ENCODE measurements around the gene ARHGAP26.
"Not testable (repeated sequence)": the region's sequence is repeated elsewhere in the genome, so short reads cannot be mapped to it uniquely, and the experiment has no call there.

Gene ARHGAP26

DNA sequence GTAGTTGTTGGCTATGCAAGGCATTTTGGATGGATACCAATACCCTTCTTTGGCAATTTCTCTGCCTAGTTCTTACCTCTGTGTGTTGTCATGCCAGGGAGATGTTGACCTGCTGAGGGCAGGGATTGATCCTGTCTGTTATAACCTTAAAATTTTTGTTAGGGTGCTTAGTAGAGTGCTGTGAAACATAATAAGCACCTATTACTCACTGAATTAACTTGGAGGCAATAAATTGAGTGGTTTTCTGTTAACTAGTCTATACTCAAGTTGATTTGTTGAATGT, 177.2 kb downstream of the ARHGAP26 start:
- H3K4me3 ChIP-seq (ENCODE audit: low read depth in 1 of 2, low read length in 2 of 2), result no peak overlapping the region
- H3K27ac ChIP-seq (ENCODE audit: low read depth, low read length), result no peak overlapping the region
- no peaks in the 10 kb centered on the region for H3K9me3 ChIP-seq (ENCODE audit: control insufficient read depth in 1 of 2, low read length in 2 of 2)
- H3K4me1 ChIP-seq (ENCODE audit: control insufficient read depth in 1 of 2, insufficient read depth in 2 of 2, low read length in 2 of 2), result no peaks in the 10 kb centered on the region
- H3K27me3 ChIP-seq (ENCODE audit: control insufficient read depth in 1 of 2, insufficient read depth in 2 of 2, low read length in 2 of 2), result no peaks in the 10 kb centered on the region
- H3K9ac ChIP-seq (ENCODE audit: low read depth in 1 of 2, low read length in 2 of 2), result no peak overlapping the region
- H3K36me3 ChIP-seq (ENCODE audit: control insufficient read depth in 1 of 2, insufficient read depth in 2 of 2, low read length in 2 of 2), result no peaks in the 10 kb centered on the region

DNA sequence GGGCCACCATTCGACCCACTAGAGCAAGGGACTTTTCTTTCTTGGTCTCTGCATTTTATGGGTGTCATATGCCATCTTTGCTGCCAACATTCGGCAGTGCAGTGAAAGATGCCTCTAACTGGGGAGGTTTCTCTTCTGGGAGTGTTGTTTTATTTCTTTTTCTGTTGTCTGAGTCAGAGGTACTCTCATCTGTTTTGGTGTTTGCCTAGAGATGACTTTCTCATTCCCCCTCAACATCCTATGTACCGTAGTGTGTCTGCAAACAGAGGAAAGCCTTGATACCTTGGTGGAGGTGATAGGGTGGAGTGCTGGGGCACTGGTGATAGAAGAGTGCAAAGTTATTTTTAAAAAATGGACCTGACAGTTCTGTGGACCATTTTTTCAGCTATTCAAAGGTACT, 182.1 kb downstream of the ARHGAP26 start:
- H3K27ac ChIP-seq (ENCODE audit: low read depth, low read length), result no peak overlapping the region
- no peaks in the 10 kb centered on the region for H3K9me3 ChIP-seq (ENCODE audit: control insufficient read depth in 1 of 2, low read length in 2 of 2)
- no peaks in the 10 kb centered on the region for H3K36me3 ChIP-seq (ENCODE audit: control insufficient read depth in 1 of 2, insufficient read depth in 2 of 2, low read length in 2 of 2)
- H3K4me3 ChIP-seq (ENCODE audit: low read depth in 1 of 2, low read length in 2 of 2), result no peak overlapping the region
- H3K4me1 ChIP-seq (ENCODE audit: control insufficient read depth in 1 of 2, insufficient read depth in 2 of 2, low read length in 2 of 2), result no peaks in the 10 kb centered on the region
- H3K27me3 ChIP-seq (ENCODE audit: control insufficient read depth in 1 of 2, insufficient read depth in 2 of 2, low read length in 2 of 2), result no peaks in the 10 kb centered on the region
- H3K9ac ChIP-seq (ENCODE audit: low read depth in 1 of 2, low read length in 2 of 2), result no peak overlapping the region

DNA sequence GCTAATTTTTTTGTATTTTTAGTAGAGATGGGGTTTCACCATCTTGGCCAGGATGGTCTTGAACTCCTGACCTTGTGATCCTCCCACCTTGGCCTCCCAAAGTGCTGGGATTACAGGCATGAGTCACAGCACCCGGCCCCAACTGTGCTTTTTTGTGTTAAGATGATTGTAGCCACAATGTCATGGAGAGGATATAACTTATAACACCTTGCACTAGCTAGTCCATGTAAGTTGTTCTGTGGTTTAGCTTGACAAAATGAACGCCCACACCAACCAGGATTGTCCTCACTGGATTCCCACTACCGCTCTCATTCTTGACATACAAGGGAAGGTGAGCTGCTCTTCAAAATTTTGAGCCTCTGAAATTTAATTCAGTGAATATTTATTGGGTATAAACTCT, 182.7 kb downstream of the ARHGAP26 start:
- H3K27me3 ChIP-seq (ENCODE audit: control insufficient read depth in 1 of 2, insufficient read depth in 2 of 2, low read length in 2 of 2); H3K9me3 ChIP-seq (ENCODE audit: control insufficient read depth in 1 of 2, low read length in 2 of 2); H3K36me3 ChIP-seq (ENCODE audit: control insufficient read depth in 1 of 2, insufficient read depth in 2 of 2, low read length in 2 of 2); H3K27ac ChIP-seq (ENCODE audit: low read depth, low read length); H3K4me1 ChIP-seq (ENCODE audit: control insufficient read depth in 1 of 2, insufficient read depth in 2 of 2, low read length in 2 of 2); H3K9ac ChIP-seq (ENCODE audit: low read depth in 1 of 2, low read length in 2 of 2); H3K4me3 ChIP-seq (ENCODE audit: low read depth in 1 of 2, low read length in 2 of 2): not testable (repeated sequence)

DNA sequence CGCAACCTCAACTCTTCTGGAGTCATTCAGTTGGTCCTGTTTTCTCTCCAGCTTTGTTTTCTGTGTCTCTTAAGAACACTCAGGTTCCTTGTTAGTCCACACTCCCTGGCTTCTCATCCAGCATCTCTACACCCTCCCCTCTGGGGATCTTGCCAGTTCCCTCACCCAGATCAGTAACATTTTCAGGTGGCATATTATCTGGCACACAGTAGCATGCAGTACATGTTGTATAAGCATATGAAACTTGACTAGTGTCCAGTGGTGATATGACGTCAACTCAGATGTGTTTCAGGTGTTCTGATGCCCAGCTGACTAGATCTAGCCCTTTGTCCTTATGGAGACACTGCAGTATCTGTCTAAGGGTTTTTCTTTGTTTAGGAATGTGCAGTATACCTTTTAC, 184.3 kb downstream of the ARHGAP26 start:
- Histone ChIP-seq H3K9me3 (ENCODE audit: control insufficient read depth in 1 of 2, low read length in 2 of 2) (no peaks in the 10 kb centered on the region), H3K9ac (ENCODE audit: low read depth in 1 of 2, low read length in 2 of 2) (no peak overlapping the region), H3K4me3 (ENCODE audit: low read depth in 1 of 2, low read length in 2 of 2) (no peak overlapping the region), H3K36me3 (ENCODE audit: control insufficient read depth in 1 of 2, insufficient read depth in 2 of 2, low read length in 2 of 2) (no peaks in the 10 kb centered on the region), H3K4me1 (ENCODE audit: control insufficient read depth in 1 of 2, insufficient read depth in 2 of 2, low read length in 2 of 2) (peaks cover 0 to 3% of the 10 kb centered on the region in 2 donors), H3K27ac (ENCODE audit: low read depth, low read length) (no peak overlapping the region), H3K27me3 (ENCODE audit: control insufficient read depth in 1 of 2, insufficient read depth in 2 of 2, low read length in 2 of 2) (no peaks in the 10 kb centered on the region)

DNA sequence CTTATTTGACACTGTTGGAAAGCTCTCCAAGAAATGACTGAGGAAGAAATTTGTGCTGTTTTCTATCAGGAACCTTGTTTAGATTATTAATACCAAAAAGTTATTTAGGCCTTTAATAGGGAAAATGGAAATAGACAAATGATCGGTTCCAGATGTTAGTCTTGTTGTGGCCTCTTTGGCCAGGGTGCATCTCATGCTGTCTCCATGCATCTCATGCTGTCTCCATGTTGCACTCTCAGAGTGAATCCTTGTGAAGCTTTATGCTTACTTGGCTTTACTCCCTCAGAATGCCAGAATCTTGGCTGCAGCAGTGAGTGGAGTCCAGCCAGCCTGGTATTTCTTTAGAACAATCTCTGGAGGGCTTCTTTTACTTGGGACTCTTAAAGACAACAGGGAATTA, 185.5 kb downstream of the ARHGAP26 start:
- Histone ChIP-seq H3K9me3 (ENCODE audit: control insufficient read depth in 1 of 2, low read length in 2 of 2) (no peaks in the 10 kb centered on the region), H3K36me3 (ENCODE audit: control insufficient read depth in 1 of 2, insufficient read depth in 2 of 2, low read length in 2 of 2) (no peaks in the 10 kb centered on the region), H3K27me3 (ENCODE audit: control insufficient read depth in 1 of 2, insufficient read depth in 2 of 2, low read length in 2 of 2) (no peaks in the 10 kb centered on the region), H3K4me3 (ENCODE audit: low read depth in 1 of 2, low read length in 2 of 2) (no peak overlapping the region), H3K4me1 (ENCODE audit: control insufficient read depth in 1 of 2, insufficient read depth in 2 of 2, low read length in 2 of 2) (peaks cover 0 to 7% of the 10 kb centered on the region in 2 donors), H3K27ac (ENCODE audit: low read depth, low read length) (no peak overlapping the region), H3K9ac (ENCODE audit: low read depth in 1 of 2, low read length in 2 of 2) (no peak overlapping the region)

- no peak overlapping the region for H3K4me3 ChIP-seq (ENCODE audit: low read depth in 1 of 2, low read length in 2 of 2)
- peaks cover 0 to 7% of the 10 kb centered on the region in 2 donors for H3K4me1 ChIP-seq (ENCODE audit: control insufficient read depth in 1 of 2, insufficient read depth in 2 of 2, low read length in 2 of 2)
- no peak overlapping the region for H3K9ac ChIP-seq (ENCODE audit: low read depth in 1 of 2, low read length in 2 of 2)
- no peaks in the 10 kb centered on the region for H3K9me3 ChIP-seq (ENCODE audit: control insufficient read depth in 1 of 2, low read length in 2 of 2)
- H3K27ac ChIP-seq (ENCODE audit: low read depth, low read length), result no peak overlapping the region
- no peaks in the 10 kb centered on the region for H3K36me3 ChIP-seq (ENCODE audit: control insufficient read depth in 1 of 2, insufficient read depth in 2 of 2, low read length in 2 of 2)
- H3K27me3 ChIP-seq (ENCODE audit: control insufficient read depth in 1 of 2, insufficient read depth in 2 of 2, low read length in 2 of 2), result no peaks in the 10 kb centered on the region
These were observed 187.4 kb downstream of the ARHGAP26 start for GRCh38 chr5:142957528-142957927.

- Histone ChIP-seq H3K9me3 (ENCODE audit: control insufficient read depth in 1 of 2, low read length in 2 of 2) (no peaks in the 10 kb centered on the region), H3K36me3 (ENCODE audit: control insufficient read depth in 1 of 2, insufficient read depth in 2 of 2, low read length in 2 of 2) (no peaks in the 10 kb centered on the region), H3K4me3 (ENCODE audit: low read depth in 1 of 2, low read length in 2 of 2) (no peak overlapping the region), H3K27ac (ENCODE audit: low read depth, low read length) (no peak overlapping the region), H3K4me1 (ENCODE audit: control insufficient read depth in 1 of 2, insufficient read depth in 2 of 2, low read length in 2 of 2) (peaks cover 0 to 7% of the 10 kb centered on the region in 2 donors), H3K9ac (ENCODE audit: low read depth in 1 of 2, low read length in 2 of 2) (no peak overlapping the region), H3K27me3 (ENCODE audit: control insufficient read depth in 1 of 2, insufficient read depth in 2 of 2, low read length in 2 of 2) (no peaks in the 10 kb centered on the region)
These were observed 188.9 kb downstream of the ARHGAP26 start for GRCh38 chr5:142958944-142959682.

GRCh38 chr5:142959683-142960657, 189.8 kb downstream of the ARHGAP26 start:
- Histone ChIP-seq H3K27me3 (ENCODE audit: control insufficient read depth in 1 of 2, insufficient read depth in 2 of 2, low read length in 2 of 2) (no peaks in the 10 kb centered on the region), H3K4me1 (ENCODE audit: control insufficient read depth in 1 of 2, insufficient read depth in 2 of 2, low read length in 2 of 2) (peaks cover 0 to 7% of the 10 kb centered on the region in 2 donors), H3K9ac (ENCODE audit: low read depth in 1 of 2, low read length in 2 of 2) (no peak overlapping the region), H3K9me3 (ENCODE audit: control insufficient read depth in 1 of 2, low read length in 2 of 2) (no peaks in the 10 kb centered on the region), H3K4me3 (ENCODE audit: low read depth in 1 of 2, low read length in 2 of 2) (no peak overlapping the region), H3K36me3 (ENCODE audit: control insufficient read depth in 1 of 2, insufficient read depth in 2 of 2, low read length in 2 of 2) (no peaks in the 10 kb centered on the region), H3K27ac (ENCODE audit: low read depth, low read length) (no peak overlapping the region)

DNA sequence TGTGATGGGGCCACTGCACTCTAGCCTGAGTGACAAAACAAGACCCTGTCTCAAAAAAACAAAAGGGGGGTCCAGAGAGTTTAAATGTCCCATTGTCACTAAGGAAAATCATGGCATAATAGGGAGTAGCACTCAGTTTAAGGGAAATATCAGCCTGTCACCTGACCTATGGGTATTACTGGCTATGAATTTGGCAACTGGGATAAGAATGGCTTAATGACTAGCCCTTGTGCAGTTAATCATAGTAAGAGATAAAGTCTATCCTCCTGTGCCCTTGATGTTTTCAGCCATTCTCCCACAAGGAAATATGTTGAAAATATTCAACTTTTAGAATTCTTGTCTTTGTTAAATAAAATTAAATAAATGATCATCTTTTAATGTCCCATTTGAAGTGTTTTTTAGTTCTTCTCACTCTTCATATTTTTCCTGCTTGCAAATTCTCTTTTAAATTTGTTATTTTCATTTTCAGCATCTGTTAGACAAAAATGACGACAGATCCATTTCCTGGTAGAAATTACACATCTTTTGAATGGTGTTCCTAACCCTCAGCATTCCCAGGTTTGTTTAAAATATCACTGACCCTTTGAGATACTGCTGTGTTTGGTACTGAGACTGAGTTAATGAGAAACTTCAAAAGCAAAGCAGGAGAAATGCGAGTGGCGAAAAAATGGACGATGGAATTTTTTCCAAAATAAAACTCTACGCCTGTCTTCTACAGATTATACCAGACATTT, 191.4 kb downstream of the ARHGAP26 start:
- Histone ChIP-seq H3K36me3 (ENCODE audit: control insufficient read depth in 1 of 2, insufficient read depth in 2 of 2, low read length in 2 of 2) (no peaks in the 10 kb centered on the region), H3K9me3 (ENCODE audit: control insufficient read depth in 1 of 2, low read length in 2 of 2) (no peaks in the 10 kb centered on the region), H3K4me3 (ENCODE audit: low read depth in 1 of 2, low read length in 2 of 2) (no peak overlapping the region), H3K4me1 (ENCODE audit: control insufficient read depth in 1 of 2, insufficient read depth in 2 of 2, low read length in 2 of 2) (peaks cover 3 to 7% of the 10 kb centered on the region in 2 donors), H3K9ac (ENCODE audit: low read depth in 1 of 2, low read length in 2 of 2) (no peak overlapping the region), H3K27me3 (ENCODE audit: control insufficient read depth in 1 of 2, insufficient read depth in 2 of 2, low read length in 2 of 2) (no peaks in the 10 kb centered on the region), H3K27ac (ENCODE audit: low read depth, low read length) (no peak overlapping the region)

DNA sequence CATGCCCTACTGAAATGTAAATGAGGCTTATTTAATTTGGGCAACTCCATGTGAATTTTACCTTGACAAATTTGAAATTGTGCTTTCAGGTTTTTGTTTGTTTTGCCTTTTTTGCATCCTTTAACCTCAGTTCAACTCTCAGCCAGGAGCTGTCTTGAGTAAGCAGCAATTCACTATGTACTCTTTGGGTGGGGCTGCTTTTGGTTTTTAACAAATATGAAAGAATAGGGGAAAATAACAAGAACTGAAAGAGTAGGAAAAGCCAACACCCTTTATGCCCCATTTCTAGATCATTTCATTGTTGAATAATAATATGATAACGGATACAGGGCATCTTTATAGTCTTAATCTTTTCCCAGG, 192.0 kb downstream of the ARHGAP26 start:
- peaks cover 3 to 7% of the 10 kb centered on the region in 2 donors for H3K4me1 ChIP-seq (ENCODE audit: control insufficient read depth in 1 of 2, insufficient read depth in 2 of 2, low read length in 2 of 2)

More for the DNA sequence above, 192.0 kb downstream of the ARHGAP26 start:
- H3K4me3 ChIP-seq (ENCODE audit: low read depth in 1 of 2, low read length in 2 of 2), result no peak overlapping the region
- H3K9ac ChIP-seq (ENCODE audit: low read depth in 1 of 2, low read length in 2 of 2), result no peak overlapping the region
- H3K9me3 ChIP-seq (ENCODE audit: control insufficient read depth in 1 of 2, low read length in 2 of 2), result no peaks in the 10 kb centered on the region
- no peaks in the 10 kb centered on the region for H3K27me3 ChIP-seq (ENCODE audit: control insufficient read depth in 1 of 2, insufficient read depth in 2 of 2, low read length in 2 of 2)
- no peaks in the 10 kb centered on the region for H3K36me3 ChIP-seq (ENCODE audit: control insufficient read depth in 1 of 2, insufficient read depth in 2 of 2, low read length in 2 of 2)
- H3K27ac ChIP-seq (ENCODE audit: low read depth, low read length), result no peak overlapping the region

Data from duodenal mucosa (tissue), 2 donors.